Neutrophil (primary cell): ENCODE results near the gene MAGI3.
"Not testable (repeated sequence)": the region's sequence is repeated elsewhere in the genome, so short reads cannot be mapped to it uniquely, and the experiment has no call there.

Experiments used
- H3K27ac ChIP-seq: fragments of 200-600 bp; sonication (generic); 2 replicates; pipeline ENCODE4 v1.5.1; 2016; ENCODE audit warnings: mild to moderate bottlenecking, moderate library complexity
- H3K27me3 ChIP-seq: fragments of 200-600 bp; sonication (generic); 2 replicates; pipeline ENCODE4 v1.6.0; 2016; ENCODE audit warnings: mild to moderate bottlenecking
- H3K36me3 ChIP-seq: fragments of 200-600 bp; sonication (generic); 2 replicates; pipeline ENCODE4 v1.5.1; 2017
- H3K4me1 ChIP-seq, 2 experiments: fragments of 200-600 bp in 1 of 2; sonication (generic) in 1 of 2; 1 replicate in 1 of 2; 2 replicates in 1 of 2; pipeline versions ENCODE4 v1.5.1 to v1.6.1; 2013 to 2016; ENCODE audit warnings: low read depth in 1 of 2, low read length in 1 of 2, mild to moderate bottlenecking in 1 of 2, moderate library complexity in 1 of 2; ENCODE audit not compliant: control insufficient read depth in 1 of 2, insufficient read depth in 1 of 2
- H3K4me3 ChIP-seq, 2 experiments: fragments of 200-600 bp in 1 of 2; sonication (generic) in 1 of 2; 1 replicate in 1 of 2; 2 replicates in 1 of 2; pipeline ENCODE4 v1.5.1; 2013 to 2016; ENCODE audit warnings: low read depth in 1 of 2, low read length in 1 of 2, mild to moderate bottlenecking in 1 of 2, moderate library complexity in 1 of 2
- H3K9me3 ChIP-seq: fragments of 200-600 bp; sonication (generic); 2 replicates; pipeline ENCODE4 v1.5.1; 2016
- TF ChIP-seq, protein P1 (sequence below): fragments of 200-600 bp; sonication (generic); IDR thresholded peaks from 2 replicates; pipeline ENCODE4 v1.5.1; 2016; ENCODE audit warnings: antibody characterized with exemption

MAGI3 gene

DNA sequence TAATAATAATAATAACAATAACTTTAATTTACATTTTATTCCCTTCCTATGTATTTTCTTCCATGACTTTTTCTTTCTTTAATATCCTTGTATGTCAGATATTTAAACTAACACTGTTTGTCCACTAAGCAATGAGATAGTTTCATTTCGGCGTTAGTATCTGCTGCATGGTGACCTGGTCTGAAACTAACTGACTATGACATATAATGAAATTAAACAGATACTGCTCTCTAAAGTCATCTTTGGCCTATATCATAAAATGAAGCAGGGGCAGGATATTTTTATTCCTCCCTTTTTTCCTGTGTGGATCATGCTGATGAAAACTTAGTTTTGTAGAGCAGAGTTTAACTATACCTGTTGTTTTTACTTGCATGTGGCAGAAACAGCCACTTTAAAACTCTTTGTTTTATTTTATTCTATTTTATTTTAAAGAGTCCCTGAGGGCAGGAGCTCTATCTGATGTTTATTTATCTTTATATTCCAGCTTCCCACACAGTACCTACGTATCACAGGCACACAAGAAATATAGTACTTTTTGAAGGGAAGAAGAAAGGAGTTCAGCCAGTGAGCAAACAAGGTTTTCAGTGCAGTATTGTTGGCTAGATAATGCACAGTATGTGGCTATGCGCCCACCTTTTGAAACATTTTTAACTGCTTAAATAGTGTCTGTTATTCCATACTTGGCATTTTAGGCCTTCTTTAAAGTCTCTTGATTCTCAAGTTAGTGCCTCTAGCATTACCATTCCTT lies 203.4 kb downstream of the MAGI3 start:
- H3K9me3 ChIP-seq = no peaks in the 10 kb centered on the region
- no peak overlapping the region for H3K4me3 ChIP-seq
- no peaks in the 10 kb centered on the region for H3K27me3 ChIP-seq
- TF ChIP-seq, protein P1, sequence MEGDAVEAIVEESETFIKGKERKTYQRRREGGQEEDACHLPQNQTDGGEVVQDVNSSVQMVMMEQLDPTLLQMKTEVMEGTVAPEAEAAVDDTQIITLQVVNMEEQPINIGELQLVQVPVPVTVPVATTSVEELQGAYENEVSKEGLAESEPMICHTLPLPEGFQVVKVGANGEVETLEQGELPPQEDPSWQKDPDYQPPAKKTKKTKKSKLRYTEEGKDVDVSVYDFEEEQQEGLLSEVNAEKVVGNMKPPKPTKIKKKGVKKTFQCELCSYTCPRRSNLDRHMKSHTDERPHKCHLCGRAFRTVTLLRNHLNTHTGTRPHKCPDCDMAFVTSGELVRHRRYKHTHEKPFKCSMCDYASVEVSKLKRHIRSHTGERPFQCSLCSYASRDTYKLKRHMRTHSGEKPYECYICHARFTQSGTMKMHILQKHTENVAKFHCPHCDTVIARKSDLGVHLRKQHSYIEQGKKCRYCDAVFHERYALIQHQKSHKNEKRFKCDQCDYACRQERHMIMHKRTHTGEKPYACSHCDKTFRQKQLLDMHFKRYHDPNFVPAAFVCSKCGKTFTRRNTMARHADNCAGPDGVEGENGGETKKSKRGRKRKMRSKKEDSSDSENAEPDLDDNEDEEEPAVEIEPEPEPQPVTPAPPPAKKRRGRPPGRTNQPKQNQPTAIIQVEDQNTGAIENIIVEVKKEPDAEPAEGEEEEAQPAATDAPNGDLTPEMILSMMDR = no peak
- H3K4me1 ChIP-seq = no peaks in the 10 kb centered on the region
- no peaks in the 10 kb centered on the region for H3K36me3 ChIP-seq
- H3K27ac ChIP-seq = no peak overlapping the region

GRCh38 chr1:113604466-113604865 lies 214.2 kb downstream of the MAGI3 start:
- H3K4me1 ChIP-seq, H3K27ac ChIP-seq, H3K27me3 ChIP-seq, H3K4me3 ChIP-seq, H3K9me3 ChIP-seq, H3K36me3 ChIP-seq: not testable (repeated sequence)

DNA sequence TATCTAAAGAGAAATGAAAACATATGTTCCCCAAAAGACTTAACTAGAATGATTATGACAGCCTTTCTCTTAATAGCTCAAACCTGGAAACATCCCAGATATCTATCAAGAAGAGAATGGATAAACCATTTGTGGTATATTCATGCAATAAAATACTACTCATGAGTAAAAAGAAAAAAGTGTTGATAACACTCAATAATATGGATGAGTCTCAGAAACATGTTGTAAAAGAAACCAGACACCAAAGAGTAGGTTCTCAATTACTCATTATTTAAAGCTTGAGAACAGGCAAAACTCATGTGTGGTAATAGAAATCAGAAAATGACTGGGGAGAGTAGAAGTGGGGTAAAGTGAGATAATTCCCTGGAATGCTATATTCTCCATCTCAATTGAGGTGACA lies 214.8 kb downstream of the MAGI3 start:
- H3K4me1 ChIP-seq = no peaks in the 10 kb centered on the region
- no peaks in the 10 kb centered on the region for H3K27me3 ChIP-seq
- H3K27ac ChIP-seq = no peak overlapping the region
- TF ChIP-seq, protein P1 = no peak
- H3K4me3 ChIP-seq = no peak overlapping the region
- no peaks in the 10 kb centered on the region for H3K9me3 ChIP-seq
- H3K36me3 ChIP-seq = no peaks in the 10 kb centered on the region

DNA sequence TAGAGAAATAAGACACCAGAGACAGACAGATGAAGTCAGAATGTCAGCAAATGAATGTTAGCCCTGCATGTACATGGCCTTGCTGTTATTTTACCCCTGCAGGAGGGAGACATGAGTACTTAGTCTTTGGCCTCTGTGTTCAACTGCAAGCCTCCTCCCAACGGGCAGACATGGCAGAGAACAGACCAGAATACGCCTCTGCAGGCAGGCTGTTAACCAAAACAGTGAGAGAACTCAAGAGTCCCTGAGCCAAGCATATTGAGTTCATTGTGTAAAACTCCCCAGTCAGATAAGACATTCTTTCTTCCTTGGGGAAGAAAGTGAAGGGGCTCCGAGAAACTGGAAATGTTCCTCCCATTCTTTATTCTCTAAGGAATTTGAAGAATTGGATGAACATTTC lies 218.1 kb downstream of the MAGI3 start:
- Histone ChIP-seq H3K4me1 (no peaks in the 10 kb centered on the region), H3K27me3 (no peaks in the 10 kb centered on the region), H3K4me3 (no peak overlapping the region), H3K36me3 (no peaks in the 10 kb centered on the region), H3K27ac (no peak overlapping the region), H3K9me3 (no peaks in the 10 kb centered on the region)
- TF ChIP-seq, protein P1 = no peak

- H3K36me3 ChIP-seq = no peaks in the 10 kb centered on the region
These were observed 220.1 kb downstream of the MAGI3 start for GRCh38 chr1:113610372-113610771.

GRCh38 chr1:113615425-113615824 lies 225.1 kb downstream of the MAGI3 start:
- no peaks in the 10 kb centered on the region for H3K27me3 ChIP-seq
- no peak overlapping the region for H3K27ac ChIP-seq
- no peaks in the 10 kb centered on the region for H3K9me3 ChIP-seq
- TF ChIP-seq, protein P1 = no peak
- no peaks in the 10 kb centered on the region for H3K36me3 ChIP-seq
- no peaks in the 10 kb centered on the region for H3K4me1 ChIP-seq
- H3K4me3 ChIP-seq = no peak overlapping the region

More at GRCh38 chr1:113610372-113610771, 220.1 kb downstream of the MAGI3 start:
- Histone ChIP-seq H3K9me3 (no peaks in the 10 kb centered on the region), H3K27ac (no peak overlapping the region), H3K27me3 (no peaks in the 10 kb centered on the region), H3K4me3 (no peak overlapping the region), H3K4me1 (no peaks in the 10 kb centered on the region)
- TF ChIP-seq, protein P1 = no peak
